Stimulated activated CD8-positive, alpha-beta memory T cell treated with anti-CD3 and anti-CD28 coated beads, Interleukin-4, amount 100 ng/mL, for 48 hours (primary cell): ENCODE data around the gene CSF2RB.

ENCODE experiments used
- DNase-seq: peaks from one replicate; pipeline ENCODE4 v3.0.0-alpha.2; 2020

Gene CSF2RB

GRCh38 chr22:36938886-36939285, 25.5 kb downstream of the CSF2RB start:
- DNase-seq: no peak

GRCh38 chr22:36940676-36941075, 27.2 kb downstream of the CSF2RB start:
- DNase-seq: no peak

GRCh38 chr22:36942556-36942955, 29.1 kb downstream of the CSF2RB start:
- DNase-seq: no peak

GRCh38 chr22:36946421-36947158, 33.2 kb downstream of the CSF2RB start:
- DNase-seq: no peak

GRCh38 chr22:36948273-36949225, 35.1 kb downstream of the CSF2RB start:
- no peak for DNase-seq

- no peak for DNase-seq
Measured at GRCh38 chr22:36950797-36951590, 37.6 kb downstream of the CSF2RB start.

GRCh38 chr22:36951746-36952145, 38.3 kb downstream of the CSF2RB start:
- DNase-seq: no peak

- no peak for DNase-seq
Measured at GRCh38 chr22:36953239-36954080, 40.0 kb downstream of the CSF2RB start.

GRCh38 chr22:36954251-36955014, 41.0 kb downstream of the CSF2RB start:
- no peak for DNase-seq

- no peak for DNase-seq
Measured at GRCh38 chr22:36955691-36956090, 42.3 kb downstream of the CSF2RB start.

- DNase-seq: no peak
Measured at GRCh38 chr22:36958366-36958765, 44.9 kb downstream of the CSF2RB start.

- DNase-seq: no peak
Measured at GRCh38 chr22:36961626-36962025, 48.2 kb downstream of the CSF2RB start.

GRCh38 chr22:36963302-36963701, 49.9 kb downstream of the CSF2RB start:
- DNase-seq: no peak

- DNase-seq: no peak
Measured at GRCh38 chr22:36964106-36964505, 50.7 kb downstream of the CSF2RB start.

GRCh38 chr22:36965696-36966095, 52.3 kb downstream of the CSF2RB start:
- no peak for DNase-seq

- no peak for DNase-seq
Measured at GRCh38 chr22:36966851-36967540, 53.6 kb downstream of the CSF2RB start.

- DNase-seq: no peak
Measured at GRCh38 chr22:36968249-36968964, 55.0 kb downstream of the CSF2RB start.

- no peak for DNase-seq
Measured at GRCh38 chr22:36971341-36972125, 58.1 kb downstream of the CSF2RB start.

- DNase-seq: no peak
Measured at GRCh38 chr22:36976606-36977005, 63.2 kb downstream of the CSF2RB start.
